Adipocyte (in vitro differentiated cells): Measurements from ENCODE around the gene CACNA1H.

Source experiments
- DNase-seq: peaks from one replicate; pipeline ENCODE4 v3.0.0-alpha.2; 2015; ENCODE audit warnings: low read depth
- H3K27me3 ChIP-seq: replicated peaks from 2 replicates; pipeline ENCODE4 v1.7.0; 2013; ENCODE audit warnings: mild to moderate bottlenecking, low read length, moderate library complexity; ENCODE audit not compliant: control insufficient read depth, insufficient read depth
- H3K36me3 ChIP-seq: 2 replicates; pipeline ENCODE4 v1.7.0; 2013; ENCODE audit warnings: low read length, mild to moderate bottlenecking, moderate library complexity; ENCODE audit not compliant: control insufficient read depth, insufficient read depth, severe bottlenecking
- H3K4me1 ChIP-seq: 2 replicates; pipeline ENCODE4 v1.7.0; 2013; ENCODE audit warnings: mild to moderate bottlenecking, low read length, moderate library complexity; ENCODE audit not compliant: control insufficient read depth, insufficient read depth
- H3K4me3 ChIP-seq: 2 replicates; pipeline ENCODE4 v1.7.0; 2013; ENCODE audit warnings: mild to moderate bottlenecking, low read length, moderate library complexity
- H3K9ac ChIP-seq: 2 replicates; pipeline ENCODE4 v1.7.0; 2013; ENCODE audit warnings: mild to moderate bottlenecking, low read length, moderate library complexity
- H3K9me3 ChIP-seq: 2 replicates; pipeline ENCODE4 v1.7.0; 2013; ENCODE audit warnings: mild to moderate bottlenecking, low read length, moderate library complexity; ENCODE audit not compliant: control insufficient read depth

The CACNA1H gene

DNA sequence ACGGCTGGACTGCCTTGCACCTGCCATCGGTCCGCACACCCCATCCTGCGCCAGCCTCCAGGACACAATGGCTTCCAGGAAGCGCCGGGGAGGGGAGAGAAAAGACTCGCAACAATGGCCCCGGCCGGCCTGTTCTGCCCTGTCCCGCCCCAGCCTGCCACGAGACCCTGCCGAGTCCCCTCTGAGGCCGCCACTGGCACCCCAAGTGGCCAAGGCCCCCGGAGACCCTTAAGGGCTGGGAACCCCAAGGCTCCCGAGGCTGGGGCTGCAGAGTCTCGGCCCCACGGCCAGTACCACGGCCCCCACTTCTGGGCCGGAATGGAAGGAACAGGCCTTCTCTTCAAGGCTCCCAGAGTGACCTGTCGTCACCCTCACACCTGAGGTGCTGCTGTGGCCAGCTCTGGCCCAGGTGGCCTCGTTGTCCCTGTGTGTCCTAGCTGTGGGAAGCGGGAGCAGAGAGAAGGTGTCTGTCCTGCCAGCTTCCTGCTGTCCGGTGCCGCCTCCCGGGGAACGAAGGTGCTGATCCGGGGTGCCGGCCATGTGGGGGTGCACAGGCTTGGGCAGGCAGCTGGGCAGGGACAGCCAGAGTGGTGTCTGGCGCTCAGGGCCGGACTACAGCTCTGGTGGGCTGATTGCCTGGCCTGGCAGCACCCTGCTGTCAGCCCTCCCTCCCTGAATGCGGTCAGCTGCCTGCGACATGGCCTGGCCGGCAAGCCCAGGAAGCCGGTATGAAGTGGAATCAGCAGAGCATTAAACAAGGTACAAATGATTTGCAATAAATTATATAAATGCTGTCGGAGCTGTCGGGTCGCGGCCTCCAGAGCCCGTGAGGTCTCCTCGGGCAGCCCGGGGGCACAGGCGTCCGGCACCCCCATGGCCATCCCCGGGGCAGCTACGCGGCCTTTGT lies 8.2 kb upstream of the CACNA1H start:
- H3K4me1 ChIP-seq = no peaks in the 10 kb centered on the region
- peaks cover 37% of the 10 kb centered on the region for H3K27me3 ChIP-seq
- H3K9ac ChIP-seq = no peak overlapping the region
- no peak overlapping the region for H3K4me3 ChIP-seq
- H3K9me3 ChIP-seq = peaks cover 4% of the 10 kb centered on the region
- H3K36me3 ChIP-seq = no peaks in the 10 kb centered on the region
- DNase-seq = no peak

DNA sequence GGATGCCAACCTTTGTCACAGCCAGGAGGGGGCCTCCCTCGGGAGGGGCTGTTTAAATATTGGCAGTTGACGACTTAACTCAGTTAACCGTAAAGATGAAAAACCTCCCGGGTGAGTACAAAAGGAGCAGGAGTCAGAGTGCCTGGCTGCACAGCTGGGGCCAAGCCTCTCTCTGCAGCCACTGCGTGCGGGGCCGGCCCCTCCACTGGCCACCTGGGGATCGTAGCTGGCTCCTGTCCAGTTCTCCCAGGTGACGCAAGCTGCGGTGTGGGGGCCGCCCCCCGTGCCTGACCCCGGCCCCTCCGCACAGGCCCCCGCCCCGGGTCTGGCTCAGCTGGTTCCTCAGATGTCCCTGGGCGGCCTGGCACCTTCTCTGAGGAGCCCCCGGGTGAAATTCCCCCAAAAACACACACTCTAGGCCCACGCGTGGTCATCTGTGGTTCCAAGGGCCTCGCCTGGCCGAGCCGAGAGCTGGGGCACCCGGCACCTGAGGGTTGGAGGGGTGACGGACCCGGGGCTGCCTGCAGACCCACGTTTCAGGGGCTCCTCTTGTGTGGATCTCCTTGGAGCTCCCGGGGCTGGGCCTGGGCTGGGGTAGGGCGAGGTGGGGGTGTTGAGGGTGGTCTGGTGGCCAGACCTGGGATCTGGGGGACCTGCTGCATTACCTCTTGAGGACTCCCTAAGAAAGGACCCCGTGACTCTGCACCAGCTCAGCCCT lies 7.4 kb upstream of the CACNA1H start:
- Histone ChIP-seq H3K36me3 (no peaks in the 10 kb centered on the region), H3K4me1 (no peaks in the 10 kb centered on the region)
- DNase-seq = no peak

DNA sequence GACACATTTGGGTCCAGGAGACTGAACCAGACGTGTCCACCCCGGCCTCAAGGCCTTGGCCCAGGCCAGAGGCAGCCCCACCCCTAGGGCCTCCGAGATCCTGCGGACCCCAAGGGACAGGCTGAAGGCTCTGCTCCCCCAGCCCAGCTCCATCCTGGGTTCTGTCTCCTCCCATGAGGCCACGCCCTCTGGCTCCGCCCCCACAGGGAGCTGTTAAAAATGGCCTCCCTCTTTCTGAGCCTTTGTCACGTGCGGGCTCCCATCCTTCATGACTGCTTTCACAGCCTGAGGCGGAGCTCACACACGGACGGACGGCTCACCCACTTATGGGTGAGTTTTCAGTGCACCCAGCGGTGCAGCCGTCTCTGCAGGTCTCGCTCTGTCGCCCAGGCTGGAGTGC lies 6.5 kb upstream of the CACNA1H start:
- H3K27me3 ChIP-seq = peaks cover 24% of the 10 kb centered on the region
- peaks cover 4% of the 10 kb centered on the region for H3K9me3 ChIP-seq
- no peaks in the 10 kb centered on the region for H3K36me3 ChIP-seq
- H3K9ac ChIP-seq = no peak overlapping the region
- no peak overlapping the region for H3K4me3 ChIP-seq
- no peak for DNase-seq
- no peaks in the 10 kb centered on the region for H3K4me1 ChIP-seq

More for the DNA sequence above, 7.4 kb upstream of the CACNA1H start:
- H3K4me3 ChIP-seq = no peak overlapping the region
- H3K27me3 ChIP-seq = peaks cover 30% of the 10 kb centered on the region
- H3K9me3 ChIP-seq = peaks cover 4% of the 10 kb centered on the region
- no peak overlapping the region for H3K9ac ChIP-seq

DNA sequence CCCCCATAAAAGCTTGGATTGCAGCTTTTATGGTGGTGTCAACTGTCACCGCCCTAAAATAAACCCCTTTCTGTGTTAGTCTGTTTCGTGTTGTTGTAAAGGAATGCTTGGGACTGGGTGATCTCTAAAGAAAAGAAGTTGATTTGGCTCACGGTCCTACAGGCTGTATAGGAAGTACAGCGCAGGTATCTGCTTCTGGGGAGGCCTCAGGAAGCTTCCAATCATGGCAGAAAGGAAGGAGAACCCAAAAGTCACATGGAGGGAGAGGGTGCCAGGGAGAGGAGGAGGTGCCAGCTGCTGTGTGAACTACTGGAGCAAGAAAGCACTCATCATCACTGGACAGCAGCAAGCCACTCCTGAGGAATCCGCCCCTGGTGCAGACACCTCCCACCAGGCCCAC lies 5.9 kb upstream of the CACNA1H start:
- H3K4me3 ChIP-seq = no peak overlapping the region
- no peaks in the 10 kb centered on the region for H3K4me1 ChIP-seq
- no peak overlapping the region for H3K9ac ChIP-seq

DNA sequence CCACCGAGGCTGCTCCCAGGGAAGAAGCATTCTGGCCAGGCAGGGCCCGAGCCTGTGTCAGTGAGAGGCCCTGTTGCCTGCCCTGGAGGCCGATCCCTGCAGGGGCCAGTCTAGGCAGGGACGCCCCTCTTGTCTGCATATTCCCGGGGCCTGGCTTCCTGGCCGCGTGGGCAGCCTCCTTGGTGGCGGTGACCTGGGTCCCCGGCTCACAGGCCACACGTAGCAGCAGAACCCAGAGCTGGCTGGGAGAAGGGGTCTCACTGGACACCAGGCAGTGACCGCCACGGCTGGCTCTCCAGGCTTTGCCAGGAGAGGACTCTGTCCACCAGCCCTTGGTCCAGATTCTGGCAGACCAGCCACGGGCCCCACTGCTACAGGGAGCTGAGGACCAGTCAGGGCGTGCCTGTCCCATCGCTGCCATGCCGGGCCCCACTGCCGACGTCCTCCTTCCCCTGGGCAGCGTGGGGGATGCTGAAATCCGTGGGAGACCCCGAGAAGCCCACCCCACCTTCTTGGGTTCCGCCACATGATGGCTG lies 3.7 kb upstream of the CACNA1H start:
- Histone ChIP-seq H3K9ac (no peak overlapping the region), H3K9me3 (peaks cover 4% of the 10 kb centered on the region), H3K27me3 (peaks cover 22% of the 10 kb centered on the region), H3K4me3 (no peak overlapping the region), H3K4me1 (no peaks in the 10 kb centered on the region), H3K36me3 (no peaks in the 10 kb centered on the region)
- DNase-seq = no peak

More for the DNA sequence above, 5.9 kb upstream of the CACNA1H start:
- peaks cover 4% of the 10 kb centered on the region for H3K9me3 ChIP-seq
- H3K27me3 ChIP-seq = peaks cover 23% of the 10 kb centered on the region
- DNase-seq = no peak
- H3K36me3 ChIP-seq = no peaks in the 10 kb centered on the region

DNA sequence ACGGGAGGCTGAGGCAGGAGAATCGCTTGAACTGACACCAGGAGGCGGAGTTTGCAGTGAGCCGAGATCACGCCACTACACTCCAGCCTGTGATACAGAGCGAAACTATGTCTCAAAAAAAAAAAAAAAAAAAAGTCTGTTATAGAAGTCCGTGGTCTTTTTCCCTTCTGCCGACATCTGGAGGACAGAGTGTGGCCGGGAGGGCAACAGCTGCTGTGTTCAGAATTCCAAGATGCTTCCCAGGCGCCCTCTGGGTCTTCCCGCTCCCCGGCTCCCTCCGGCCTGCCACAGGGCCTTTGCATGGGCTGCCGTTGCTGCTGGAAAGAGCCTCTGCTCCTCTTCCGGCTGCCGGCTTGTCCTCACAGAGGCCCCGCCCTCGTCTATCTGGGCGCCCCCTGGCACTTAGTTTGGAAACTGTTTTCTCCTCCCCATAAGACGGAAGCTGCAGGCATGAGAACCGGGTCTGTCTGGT lies 2.4 kb upstream of the CACNA1H start:
- Histone ChIP-seq H3K27me3 (peaks cover 27% of the 10 kb centered on the region), H3K4me1 (no peaks in the 10 kb centered on the region), H3K4me3 (no peak overlapping the region), H3K9ac (no peak overlapping the region), H3K9me3 (peaks cover 4% of the 10 kb centered on the region), H3K36me3 (no peaks in the 10 kb centered on the region)
- peak; percentile 52 for DNase-seq

DNA sequence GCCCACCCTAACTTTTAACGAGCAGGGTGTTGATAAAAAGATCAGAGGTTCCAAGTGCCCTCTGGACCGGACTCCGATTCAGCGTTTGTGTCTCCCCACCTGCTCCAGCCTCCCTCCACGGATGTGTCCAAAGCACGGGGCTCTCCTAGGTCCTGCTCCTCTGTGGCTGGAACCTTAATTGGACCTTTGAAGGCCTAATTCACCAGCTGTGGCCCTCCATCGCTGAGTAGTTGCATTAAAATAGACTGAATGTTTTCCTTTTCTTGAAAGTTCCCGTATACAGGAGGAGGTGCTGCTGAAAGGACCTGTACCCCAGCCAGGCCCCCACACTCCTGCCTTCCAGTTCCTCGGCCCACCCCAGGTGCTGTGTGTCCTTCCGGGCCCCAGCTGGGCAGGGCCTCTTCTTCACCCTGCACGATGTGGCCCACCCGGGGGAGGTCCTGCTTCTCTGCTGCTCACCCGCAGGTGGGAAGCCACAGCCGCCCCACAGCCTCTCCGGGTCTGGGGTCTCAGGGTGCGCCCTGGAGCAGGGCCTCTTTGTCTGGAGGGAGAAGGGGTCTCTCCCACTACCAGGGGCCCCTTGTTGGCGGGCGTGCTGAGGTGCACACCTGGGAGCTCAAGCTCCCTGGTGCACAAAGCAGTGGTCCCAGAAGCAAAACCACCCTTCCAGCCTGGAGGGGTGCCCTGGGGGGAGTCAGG lies 1.3 kb upstream of the CACNA1H start:
- Histone ChIP-seq H3K9me3 (peaks cover 4% of the 10 kb centered on the region), H3K4me1 (no peaks in the 10 kb centered on the region), H3K27me3 (peaks cover 30% of the 10 kb centered on the region), H3K36me3 (no peaks in the 10 kb centered on the region), H3K9ac (no peak overlapping the region), H3K4me3 (no peak overlapping the region)
- no peak for DNase-seq

DNA sequence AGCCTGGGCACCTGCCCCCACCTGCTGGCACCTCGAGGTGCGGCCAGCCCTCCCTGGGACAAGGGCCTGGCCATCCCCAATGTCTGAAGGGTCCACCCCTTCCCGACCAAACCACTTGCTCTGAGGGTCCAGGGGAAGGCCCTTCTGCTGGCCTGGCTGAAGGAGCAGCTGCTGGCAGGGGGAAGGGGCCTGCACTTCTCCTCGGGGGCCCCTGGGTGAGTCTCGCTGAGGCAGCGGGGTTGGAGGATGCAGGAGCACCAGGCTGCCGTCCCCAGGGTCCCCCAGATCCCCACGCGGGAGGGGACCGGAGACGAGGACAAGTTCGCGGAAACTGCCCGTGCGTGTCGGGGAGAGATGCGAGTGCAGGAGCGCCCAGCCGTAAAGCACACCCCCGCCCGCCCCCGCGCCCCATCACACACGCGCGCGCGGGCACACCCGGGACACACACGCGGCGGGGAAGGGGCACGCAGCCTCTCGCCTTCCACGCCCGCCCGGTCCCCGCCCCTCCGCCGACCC lies 725 bp upstream of the CACNA1H start:
- no peaks in the 10 kb centered on the region for H3K4me1 ChIP-seq
- H3K4me3 ChIP-seq = no peak overlapping the region
- DNase-seq = peak; percentile 18
- peaks cover under 1% of the 10 kb centered on the region for H3K9me3 ChIP-seq
- no peak overlapping the region for H3K9ac ChIP-seq
- no peaks in the 10 kb centered on the region for H3K36me3 ChIP-seq
- H3K27me3 ChIP-seq = peaks cover 32% of the 10 kb centered on the region

DNA sequence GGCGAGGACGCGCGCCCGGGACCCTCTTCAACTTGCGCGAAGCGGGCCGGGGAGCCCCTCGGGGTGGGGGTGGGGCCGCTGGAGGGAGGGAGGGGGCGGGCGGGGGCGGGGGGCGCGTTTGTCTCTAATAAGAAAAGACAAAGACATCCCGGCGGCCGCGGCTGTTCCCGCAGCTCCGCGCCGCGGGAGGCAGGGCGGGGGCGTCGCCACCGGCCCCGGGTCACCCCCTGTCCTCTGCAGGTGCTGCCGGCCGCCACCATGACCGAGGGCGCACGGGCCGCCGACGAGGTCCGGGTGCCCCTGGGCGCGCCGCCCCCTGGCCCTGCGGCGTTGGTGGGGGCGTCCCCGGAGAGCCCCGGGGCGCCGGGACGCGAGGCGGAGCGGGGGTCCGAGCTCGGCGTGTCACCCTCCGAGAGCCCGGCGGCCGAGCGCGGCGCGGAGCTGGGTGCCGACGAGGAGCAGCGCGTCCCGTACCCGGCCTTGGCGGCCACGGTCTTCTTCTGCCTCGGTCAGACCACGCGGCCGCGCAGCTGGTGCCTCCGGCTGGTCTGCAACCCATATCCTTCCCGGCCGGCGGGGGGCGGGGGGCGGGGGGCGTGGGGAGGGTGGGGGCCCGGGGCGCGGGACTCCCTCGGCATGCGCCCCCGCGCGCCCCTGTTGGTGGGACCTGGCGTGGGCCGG lies 714 bp downstream of the CACNA1H start:
- no peaks in the 10 kb centered on the region for H3K4me1 ChIP-seq

DNA sequence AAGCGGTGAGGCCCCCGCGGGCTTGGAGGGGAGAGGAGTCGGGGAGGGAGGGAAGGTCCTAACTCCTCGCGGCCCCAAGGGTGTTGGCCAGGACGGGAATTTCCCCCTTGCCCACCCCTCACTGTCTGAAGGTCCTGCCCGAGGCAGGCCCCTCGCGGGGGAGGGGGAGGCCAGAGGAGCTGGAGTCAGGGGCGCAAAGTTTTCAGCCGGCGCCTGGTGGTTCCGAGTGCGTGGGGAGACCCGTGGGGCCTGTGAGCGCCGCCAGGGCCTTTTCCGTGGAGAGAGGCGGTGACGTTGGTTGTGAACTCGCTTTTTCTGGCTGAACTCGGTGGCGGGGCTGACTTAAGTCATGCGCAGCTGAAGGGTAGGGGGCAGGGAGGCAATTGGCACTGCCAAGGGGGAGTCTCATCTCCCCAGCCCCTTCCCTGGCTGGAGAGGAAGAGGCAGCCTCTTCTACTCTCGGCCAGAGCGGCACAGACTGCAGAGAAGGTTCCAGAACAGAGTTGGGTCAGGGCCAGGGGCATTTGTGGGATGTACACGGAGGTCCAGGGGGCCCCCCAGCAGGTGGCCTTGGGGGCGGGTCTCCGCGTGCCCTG lies 1.5 kb downstream of the CACNA1H start:
- no peaks in the 10 kb centered on the region for H3K9me3 ChIP-seq
- peaks cover 36% of the 10 kb centered on the region for H3K27me3 ChIP-seq
- no peaks in the 10 kb centered on the region for H3K4me1 ChIP-seq
- no peak for DNase-seq
- H3K9ac ChIP-seq = no peak overlapping the region
- H3K36me3 ChIP-seq = no peaks in the 10 kb centered on the region
- no peak overlapping the region for H3K4me3 ChIP-seq

More for the DNA sequence above, 714 bp downstream of the CACNA1H start:
- DNase-seq = peak; percentile 33
- Histone ChIP-seq H3K36me3 (no peaks in the 10 kb centered on the region), H3K27me3 (peaks cover 41% of the 10 kb centered on the region), H3K9me3 (no peaks in the 10 kb centered on the region), H3K9ac (no peak overlapping the region), H3K4me3 (no peak overlapping the region)
